ENCODE results near the gene FLYWCH2.
"Not testable (repeated sequence)": the region's sequence is repeated elsewhere in the genome, so short reads cannot be mapped to it uniquely, and the experiment has no call there.

The FLYWCH2 gene

DNA sequence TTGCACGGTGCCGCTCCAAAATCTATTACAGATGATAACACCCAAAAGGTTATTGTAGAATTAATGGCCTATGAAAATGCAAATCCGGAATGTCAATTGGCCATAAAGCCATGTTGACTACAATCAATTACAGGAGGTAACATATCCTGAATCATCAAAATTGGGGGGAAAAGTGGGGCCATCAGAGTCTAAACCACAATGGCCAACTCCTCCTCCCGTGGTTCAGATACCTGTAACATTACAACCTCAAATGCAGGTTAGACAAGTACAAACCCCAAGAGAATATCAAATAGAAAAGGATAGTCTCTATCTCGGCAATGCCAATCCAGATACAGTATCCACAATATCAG is 43.6 kb downstream of the FLYWCH2 start:
- H3K4me3 ChIP-seq (replicated peaks in 1 of 2; ENCODE audit: low read depth in 2 of 2, low read length in 2 of 2), result no peak overlapping the region
- DNase-seq (ENCODE audit: low read depth in 2 of 2), result no peak
- TF ChIP-seq, protein P1, sequence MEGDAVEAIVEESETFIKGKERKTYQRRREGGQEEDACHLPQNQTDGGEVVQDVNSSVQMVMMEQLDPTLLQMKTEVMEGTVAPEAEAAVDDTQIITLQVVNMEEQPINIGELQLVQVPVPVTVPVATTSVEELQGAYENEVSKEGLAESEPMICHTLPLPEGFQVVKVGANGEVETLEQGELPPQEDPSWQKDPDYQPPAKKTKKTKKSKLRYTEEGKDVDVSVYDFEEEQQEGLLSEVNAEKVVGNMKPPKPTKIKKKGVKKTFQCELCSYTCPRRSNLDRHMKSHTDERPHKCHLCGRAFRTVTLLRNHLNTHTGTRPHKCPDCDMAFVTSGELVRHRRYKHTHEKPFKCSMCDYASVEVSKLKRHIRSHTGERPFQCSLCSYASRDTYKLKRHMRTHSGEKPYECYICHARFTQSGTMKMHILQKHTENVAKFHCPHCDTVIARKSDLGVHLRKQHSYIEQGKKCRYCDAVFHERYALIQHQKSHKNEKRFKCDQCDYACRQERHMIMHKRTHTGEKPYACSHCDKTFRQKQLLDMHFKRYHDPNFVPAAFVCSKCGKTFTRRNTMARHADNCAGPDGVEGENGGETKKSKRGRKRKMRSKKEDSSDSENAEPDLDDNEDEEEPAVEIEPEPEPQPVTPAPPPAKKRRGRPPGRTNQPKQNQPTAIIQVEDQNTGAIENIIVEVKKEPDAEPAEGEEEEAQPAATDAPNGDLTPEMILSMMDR (IDR thresholded peaks at IDR 0.05; ENCODE audit: low read depth, low read length), result no peak

DNA sequence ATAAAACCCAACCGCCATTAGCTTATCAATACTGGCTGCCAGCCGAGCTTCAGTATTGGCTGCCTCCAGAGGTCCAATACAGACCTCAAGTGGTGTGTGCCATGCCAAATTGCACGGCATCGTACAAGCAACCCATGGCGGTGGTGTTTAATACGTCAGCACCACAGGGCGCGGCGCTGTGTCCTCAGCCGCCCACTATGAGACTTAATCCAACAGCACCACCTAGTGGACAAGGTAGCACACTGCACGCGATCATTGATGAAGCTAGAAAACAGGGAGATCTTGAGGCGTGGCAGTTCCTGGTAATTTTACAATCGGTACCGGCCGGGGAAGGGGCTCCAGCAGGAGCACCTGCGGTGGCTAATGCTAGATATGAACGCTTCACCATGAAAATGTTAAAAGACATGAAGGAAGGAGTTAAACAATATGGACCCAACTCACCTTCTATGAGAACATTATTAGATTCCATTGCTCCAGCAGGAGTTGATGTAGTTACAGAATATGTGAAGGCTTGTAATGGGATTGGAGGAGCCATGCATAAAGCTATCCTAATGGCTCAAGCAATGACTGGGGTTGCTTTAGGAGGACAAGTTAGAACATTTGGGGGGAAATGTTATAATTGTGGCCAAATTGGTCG is 44.1 kb downstream of the FLYWCH2 start:
- peak; percentile 90 to 91 for DNase-seq (ENCODE audit: low read depth in 2 of 2)
- no peak overlapping the region for H3K4me3 ChIP-seq (replicated peaks in 1 of 2; ENCODE audit: low read depth in 2 of 2, low read length in 2 of 2)
- TF ChIP-seq, protein P1 (IDR thresholded peaks at IDR 0.05; ENCODE audit: low read depth, low read length), result peak; percentile 85

DNA sequence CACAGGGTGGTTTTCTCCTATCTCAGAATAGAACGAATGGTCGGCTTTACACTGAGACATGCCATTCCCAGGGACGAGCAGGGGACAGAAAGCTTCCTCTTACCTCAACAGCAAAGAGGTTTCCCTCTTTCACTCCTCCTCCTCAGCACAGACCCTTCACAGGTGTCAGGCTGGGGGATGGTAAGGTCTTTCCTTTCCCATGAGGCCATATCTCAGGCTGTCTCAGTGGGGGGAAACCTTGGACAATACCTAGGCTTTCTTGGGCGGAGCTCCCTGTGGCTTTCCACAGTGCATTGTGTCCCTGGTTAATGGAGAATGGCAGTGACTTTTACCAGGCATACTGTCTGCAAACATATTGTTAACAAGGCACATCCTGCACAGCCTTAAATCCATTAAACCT is 45.1 kb downstream of the FLYWCH2 start:
- H3K4me3 ChIP-seq (replicated peaks in 1 of 2; ENCODE audit: low read depth in 2 of 2, low read length in 2 of 2); DNase-seq (ENCODE audit: low read depth in 2 of 2): not testable (repeated sequence)

DNA sequence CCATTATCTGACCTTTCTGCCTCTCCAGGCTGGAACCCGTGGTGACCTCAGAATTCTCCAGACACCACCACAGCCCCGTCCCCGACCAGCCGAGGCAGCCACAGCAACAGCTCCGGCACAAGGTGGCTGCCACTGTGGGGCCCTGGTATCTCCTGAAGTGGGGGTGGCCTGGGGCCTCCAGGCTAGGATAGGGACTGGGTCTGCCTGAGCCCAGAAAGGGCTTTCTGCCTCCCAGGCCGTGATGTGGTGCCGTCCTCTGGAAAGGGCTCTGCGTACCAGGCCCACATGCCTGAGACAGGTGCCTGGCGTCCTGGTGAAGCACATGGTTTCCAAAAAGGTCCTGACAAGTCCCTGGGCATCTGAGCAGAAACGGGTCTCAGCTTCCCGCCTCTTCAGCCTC is 45.8 kb downstream of the FLYWCH2 start:
- TF ChIP-seq, protein P1 (IDR thresholded peaks at IDR 0.05; ENCODE audit: low read depth, low read length), result no peak
- no peak overlapping the region for H3K4me3 ChIP-seq (replicated peaks in 1 of 2; ENCODE audit: low read depth in 2 of 2, low read length in 2 of 2)
- no peak for DNase-seq (ENCODE audit: low read depth in 2 of 2)

DNA sequence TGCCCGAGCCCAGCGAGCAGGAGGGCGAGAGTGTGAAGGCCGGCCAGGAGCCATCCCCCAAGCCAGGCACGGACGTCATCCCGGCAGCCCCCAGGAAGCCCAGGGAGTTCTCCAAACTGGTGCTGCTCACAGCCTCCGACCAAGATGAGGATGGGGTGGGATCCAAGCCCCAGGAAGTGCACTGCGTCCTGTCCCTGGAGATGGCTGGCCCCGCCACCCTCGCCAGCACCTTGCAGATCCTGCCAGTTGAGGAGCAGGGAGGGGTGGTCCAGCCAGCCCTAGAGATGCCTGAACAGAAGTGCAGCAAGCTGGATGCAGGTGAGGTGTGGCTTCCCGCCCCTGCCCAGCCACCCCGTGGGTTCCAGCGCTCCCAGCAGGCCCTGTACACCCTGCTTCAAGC is 46.7 kb downstream of the FLYWCH2 start:
- DNase-seq (ENCODE audit: low read depth in 2 of 2), result no peak
- TF ChIP-seq, protein P1 (IDR thresholded peaks at IDR 0.05; ENCODE audit: low read depth, low read length), result no peak
- H3K4me3 ChIP-seq (replicated peaks in 1 of 2; ENCODE audit: low read depth in 2 of 2, low read length in 2 of 2), result no peak overlapping the region

DNA sequence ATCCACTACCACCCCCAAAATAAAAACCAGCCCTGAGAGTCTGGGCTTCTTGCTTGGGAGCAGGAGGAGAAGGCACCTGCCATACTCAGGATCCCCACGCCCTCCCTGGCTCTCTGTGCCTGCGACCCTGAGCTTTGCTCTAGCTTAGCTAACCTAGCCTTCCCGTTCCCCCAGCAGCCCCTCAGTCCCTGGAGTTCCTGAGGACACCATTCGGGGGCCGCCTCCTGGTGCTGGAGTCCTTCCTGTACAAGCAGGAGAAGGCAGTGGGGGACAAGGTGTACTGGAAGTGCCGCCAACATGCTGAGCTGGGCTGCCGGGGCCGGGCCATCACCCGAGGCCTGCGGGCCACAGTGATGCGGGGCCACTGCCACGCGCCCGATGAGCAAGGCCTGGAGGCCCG is 47.2 kb downstream of the FLYWCH2 start:
- DNase-seq (ENCODE audit: low read depth in 2 of 2), result no peak
- no peak overlapping the region for H3K4me3 ChIP-seq (replicated peaks in 1 of 2; ENCODE audit: low read depth in 2 of 2, low read length in 2 of 2)
- TF ChIP-seq, protein P1 (IDR thresholded peaks at IDR 0.05; ENCODE audit: low read depth, low read length), result no peak

DNA sequence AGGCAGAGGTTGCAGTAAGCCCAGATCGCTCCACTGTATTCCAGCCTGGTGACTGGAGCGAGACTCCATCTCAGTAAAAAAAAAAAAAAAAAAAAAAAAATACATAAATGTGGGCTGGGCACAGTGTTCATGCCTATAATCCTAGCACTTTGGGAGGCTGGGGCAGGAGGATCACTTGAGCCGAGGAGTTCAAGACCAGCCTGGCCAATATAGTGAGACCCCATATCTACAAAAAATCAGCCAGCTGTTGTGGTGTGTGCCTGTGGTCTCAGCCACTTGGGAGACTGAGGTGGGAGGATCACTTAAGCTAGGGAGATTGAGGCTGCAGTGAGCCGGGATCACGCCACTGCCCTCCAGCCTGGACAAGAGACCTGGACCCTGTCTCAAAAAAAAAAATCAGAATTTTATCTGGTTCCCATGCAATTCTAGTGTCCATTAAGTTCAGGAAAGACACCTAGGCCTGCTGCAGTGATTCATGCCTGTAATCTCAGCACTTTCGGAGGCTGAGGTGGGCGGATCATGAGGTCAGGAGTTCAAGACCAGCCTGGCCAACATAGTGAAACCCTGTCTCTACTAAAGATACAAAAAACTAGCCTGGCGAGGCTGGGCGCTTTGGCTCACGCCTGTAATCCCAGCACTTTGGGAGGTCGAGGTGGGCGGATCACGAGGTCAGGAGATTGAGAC is 48.4 kb downstream of the FLYWCH2 start:
- DNase-seq (ENCODE audit: low read depth in 2 of 2), result not testable (repeated sequence)

DNA sequence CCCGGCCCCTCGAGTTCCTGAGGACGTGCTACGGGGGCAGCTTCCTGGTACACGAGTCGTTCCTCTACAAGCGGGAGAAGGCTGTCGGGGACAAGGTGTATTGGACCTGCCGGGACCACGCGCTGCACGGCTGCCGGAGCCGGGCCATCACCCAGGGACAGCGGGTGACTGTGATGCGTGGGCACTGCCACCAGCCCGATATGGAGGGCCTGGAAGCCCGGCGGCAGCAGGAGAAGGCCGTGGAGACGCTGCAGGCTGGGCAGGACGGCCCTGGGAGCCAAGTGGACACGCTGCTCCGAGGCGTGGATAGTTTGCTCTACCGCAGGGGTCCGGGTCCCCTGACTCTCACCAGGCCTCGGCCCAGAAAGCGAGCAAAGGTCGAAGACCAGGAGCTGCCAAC is 50.1 kb downstream of the FLYWCH2 start:
- TF ChIP-seq, protein P1 (IDR thresholded peaks at IDR 0.05; ENCODE audit: low read depth, low read length), result no peak
- no peak overlapping the region for H3K4me3 ChIP-seq (replicated peaks in 1 of 2; ENCODE audit: low read depth in 2 of 2, low read length in 2 of 2)
- no peak for DNase-seq (ENCODE audit: low read depth in 2 of 2)

More for the DNA sequence above, 48.4 kb downstream of the FLYWCH2 start:
- H3K4me3 ChIP-seq (replicated peaks in 1 of 2; ENCODE audit: low read depth in 2 of 2, low read length in 2 of 2), result not testable (repeated sequence)

All from cardiac fibroblast (primary cell).